Sigmoid colon (tissue), 4 donors: ENCODE data around the gene POTEF.
"Not testable (repeated sequence)": the region's sequence is repeated elsewhere in the genome, so short reads cannot be mapped to it uniquely, and the experiment has no call there.

Experiments
- EP300 ChIP-seq, 4 donors: sonication (generic); formaldehyde crosslinking; IDR thresholded peaks; one replicate each; pipeline ENCODE4 v1.6.1; 2017; ENCODE audit warnings: antibody characterized with exemption in 4 of 4
- POLR2A ChIP-seq, 2 donors: fragments of 450-650 bp; IDR thresholded peaks; one replicate each; pipeline ENCODE4 v1.6.1; 2016; ENCODE audit warnings: antibody characterized with exemption in 2 of 2, mild to moderate bottlenecking in 2 of 2, moderate library complexity in 2 of 2
- POLR2AphosphoS5 ChIP-seq, 4 donors: sonication (generic); formaldehyde crosslinking; IDR thresholded peaks; one replicate each; pipeline ENCODE4 v1.6.1; 2017; ENCODE audit warnings: antibody characterized with exemption in 4 of 4
- TF ChIP-seq, protein P1 (sequence below), 4 experiments: fragments of 450-650 bp in 3 of 4; fragments of 200-600 bp in 1 of 4; IDR thresholded peaks; one replicate each; pipeline ENCODE4 v1.5.1; 2016 to 2019; ENCODE audit warnings: antibody characterized with exemption in 4 of 4, mild to moderate bottlenecking in 3 of 4, moderate library complexity in 2 of 4

DNA sequence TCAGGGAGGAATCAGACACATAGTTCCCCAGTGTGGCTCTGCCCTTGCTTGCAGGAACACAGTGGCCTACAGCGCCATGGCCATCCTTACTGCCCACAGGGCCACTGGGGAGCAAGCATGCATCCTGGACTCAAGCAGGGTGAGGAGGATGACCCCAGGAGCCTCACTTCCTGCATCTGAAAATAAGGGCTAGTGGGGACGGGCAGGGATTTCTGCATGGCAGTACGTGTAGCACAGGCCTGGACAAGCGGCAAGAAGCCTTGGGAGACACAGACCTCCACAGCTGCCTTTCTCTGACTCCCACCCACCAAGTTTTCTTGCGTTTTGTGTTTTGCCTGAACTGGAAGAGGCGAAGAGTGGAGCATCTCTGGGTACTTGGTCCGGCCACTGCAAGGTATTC lies 33.5 kb upstream of the POTEF start:
- TF ChIP-seq, protein P1, sequence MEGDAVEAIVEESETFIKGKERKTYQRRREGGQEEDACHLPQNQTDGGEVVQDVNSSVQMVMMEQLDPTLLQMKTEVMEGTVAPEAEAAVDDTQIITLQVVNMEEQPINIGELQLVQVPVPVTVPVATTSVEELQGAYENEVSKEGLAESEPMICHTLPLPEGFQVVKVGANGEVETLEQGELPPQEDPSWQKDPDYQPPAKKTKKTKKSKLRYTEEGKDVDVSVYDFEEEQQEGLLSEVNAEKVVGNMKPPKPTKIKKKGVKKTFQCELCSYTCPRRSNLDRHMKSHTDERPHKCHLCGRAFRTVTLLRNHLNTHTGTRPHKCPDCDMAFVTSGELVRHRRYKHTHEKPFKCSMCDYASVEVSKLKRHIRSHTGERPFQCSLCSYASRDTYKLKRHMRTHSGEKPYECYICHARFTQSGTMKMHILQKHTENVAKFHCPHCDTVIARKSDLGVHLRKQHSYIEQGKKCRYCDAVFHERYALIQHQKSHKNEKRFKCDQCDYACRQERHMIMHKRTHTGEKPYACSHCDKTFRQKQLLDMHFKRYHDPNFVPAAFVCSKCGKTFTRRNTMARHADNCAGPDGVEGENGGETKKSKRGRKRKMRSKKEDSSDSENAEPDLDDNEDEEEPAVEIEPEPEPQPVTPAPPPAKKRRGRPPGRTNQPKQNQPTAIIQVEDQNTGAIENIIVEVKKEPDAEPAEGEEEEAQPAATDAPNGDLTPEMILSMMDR (IDR thresholded peaks at IDR 0.05) = not testable (repeated sequence)
- TF ChIP-seq POLR2AphosphoS5, EP300, POLR2A (IDR thresholded peaks at IDR 0.05): not testable (repeated sequence)
